ENCODE measurements around the gene ZNF570.

ZNF570 gene

DNA sequence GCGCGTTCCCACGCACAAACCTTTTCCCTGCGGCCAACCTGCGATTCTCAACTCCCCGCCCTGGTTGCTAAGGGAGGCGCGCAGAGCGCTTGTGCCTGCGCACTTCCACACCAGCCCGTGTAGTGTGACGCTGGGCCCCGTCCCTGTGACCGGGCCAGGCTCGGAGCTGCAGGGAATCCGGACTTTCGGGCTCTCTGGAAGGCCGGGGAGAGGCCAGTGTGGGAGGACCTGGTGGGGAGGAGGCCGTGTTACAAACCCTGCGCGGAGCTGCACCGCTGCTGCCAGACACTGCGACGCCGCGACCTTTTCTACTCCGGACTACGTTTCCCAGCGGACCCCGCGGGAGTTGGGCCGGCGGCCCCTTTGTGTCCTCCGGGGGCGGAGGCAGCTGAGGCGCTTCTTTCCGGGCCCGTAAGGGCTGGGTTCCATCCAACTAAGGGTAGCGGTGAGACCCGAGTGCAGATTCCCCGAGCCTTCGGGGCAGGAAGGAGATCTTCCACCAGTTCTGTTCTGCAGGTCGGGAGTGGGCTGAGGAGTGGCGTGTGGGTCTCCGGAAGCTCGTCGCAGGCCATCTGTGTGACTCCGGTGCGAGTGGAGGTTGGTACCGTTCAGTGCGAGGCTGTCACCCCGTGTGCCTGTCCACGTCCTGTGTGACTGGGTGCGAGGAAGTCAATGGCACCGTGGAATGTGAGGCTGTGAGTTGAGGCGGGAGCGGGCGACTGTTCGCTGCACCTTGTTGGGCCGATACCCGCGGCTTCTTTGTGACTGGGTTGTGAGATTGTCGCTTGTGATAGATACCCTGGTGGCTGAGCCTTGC is at the start of gene ZNF570:
ZNF570 (plus strand) TSS at position 396 of the 817 bp plus-strand sequence. CDS start 999 bp downstream, outside the sequence.
- TF ChIP-seq GATA2 (IDR thresholded peaks at IDR 0.05; ENCODE audit: low read depth, low read length): 0 out of 2 replicates have a peak, but pooled peaks have one; percentile 8
- no peak for TF ChIP-seq GATA3 (IDR thresholded peaks at IDR 0.05; ENCODE audit: low read depth, low read length)

DNA sequence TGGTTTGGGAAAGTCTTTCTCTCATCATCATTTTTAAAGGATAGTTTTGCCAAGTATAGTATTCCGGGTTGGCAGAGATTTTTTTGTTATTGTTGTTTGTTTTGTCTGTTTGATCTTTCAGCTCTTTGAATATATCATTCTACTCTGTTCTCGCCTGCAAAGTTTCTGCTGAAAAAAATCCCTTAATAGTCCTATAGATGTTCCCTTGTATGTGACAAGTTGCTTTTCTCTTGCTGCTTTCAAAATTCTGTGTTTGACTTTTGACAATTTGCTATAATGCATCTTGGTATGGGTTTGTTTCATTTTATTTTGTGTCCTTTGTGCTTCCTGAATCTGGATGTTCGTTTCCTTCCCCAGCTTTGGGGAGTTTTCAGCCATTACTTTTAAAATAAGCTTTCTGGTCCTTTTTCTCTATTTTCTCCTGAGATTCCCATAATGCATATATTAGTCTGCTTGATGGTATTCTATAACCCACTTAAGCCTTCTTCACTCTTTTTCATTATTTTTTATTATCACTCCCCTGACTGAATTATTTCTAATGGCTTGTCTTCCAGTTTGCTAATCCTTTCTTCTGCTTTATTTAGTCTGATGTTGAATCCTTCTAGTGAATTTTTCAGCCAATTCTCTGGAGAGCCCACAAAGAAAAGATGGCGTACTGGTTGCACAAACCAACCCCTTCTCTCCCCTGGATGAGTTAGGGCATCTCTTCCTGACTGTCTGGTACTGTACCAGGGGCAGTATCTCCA is 16.5 kb upstream of the ZNF570 start:
- TF ChIP-seq GATA3 (IDR thresholded peaks at IDR 0.05; ENCODE audit: low read depth, low read length) (no peak), GATA2 (IDR thresholded peaks at IDR 0.05; ENCODE audit: low read depth, low read length) (no peak)

DNA sequence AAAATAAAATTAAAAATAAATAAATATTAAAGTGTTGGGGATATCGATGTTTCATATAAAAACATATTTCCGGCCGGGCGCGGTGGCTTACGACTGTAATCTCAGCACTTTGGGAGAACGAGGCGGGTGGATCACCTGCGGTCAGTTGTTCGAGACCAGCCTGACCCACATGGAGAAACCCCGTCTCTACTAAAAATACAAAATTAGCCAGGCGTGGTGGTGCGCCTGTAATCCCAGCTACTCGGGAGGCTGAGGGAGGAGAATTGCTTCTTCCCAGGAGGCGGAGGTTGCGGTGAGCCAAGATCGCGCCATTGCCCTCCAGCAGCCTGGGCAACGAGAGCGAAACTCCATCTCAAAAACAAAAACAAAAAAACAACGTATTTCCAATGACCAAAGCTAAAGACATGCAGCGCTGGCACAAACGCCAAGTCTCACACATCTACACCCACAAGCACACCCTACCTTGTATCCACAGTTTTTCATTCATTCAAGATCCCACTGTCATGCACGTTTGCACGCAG is 2.8 kb upstream of the ZNF570 start:
- no peak for TF ChIP-seq GATA2 (IDR thresholded peaks at IDR 0.05; ENCODE audit: low read depth, low read length)
- TF ChIP-seq GATA3 (IDR thresholded peaks at IDR 0.05; ENCODE audit: low read depth, low read length): no peak

DNA sequence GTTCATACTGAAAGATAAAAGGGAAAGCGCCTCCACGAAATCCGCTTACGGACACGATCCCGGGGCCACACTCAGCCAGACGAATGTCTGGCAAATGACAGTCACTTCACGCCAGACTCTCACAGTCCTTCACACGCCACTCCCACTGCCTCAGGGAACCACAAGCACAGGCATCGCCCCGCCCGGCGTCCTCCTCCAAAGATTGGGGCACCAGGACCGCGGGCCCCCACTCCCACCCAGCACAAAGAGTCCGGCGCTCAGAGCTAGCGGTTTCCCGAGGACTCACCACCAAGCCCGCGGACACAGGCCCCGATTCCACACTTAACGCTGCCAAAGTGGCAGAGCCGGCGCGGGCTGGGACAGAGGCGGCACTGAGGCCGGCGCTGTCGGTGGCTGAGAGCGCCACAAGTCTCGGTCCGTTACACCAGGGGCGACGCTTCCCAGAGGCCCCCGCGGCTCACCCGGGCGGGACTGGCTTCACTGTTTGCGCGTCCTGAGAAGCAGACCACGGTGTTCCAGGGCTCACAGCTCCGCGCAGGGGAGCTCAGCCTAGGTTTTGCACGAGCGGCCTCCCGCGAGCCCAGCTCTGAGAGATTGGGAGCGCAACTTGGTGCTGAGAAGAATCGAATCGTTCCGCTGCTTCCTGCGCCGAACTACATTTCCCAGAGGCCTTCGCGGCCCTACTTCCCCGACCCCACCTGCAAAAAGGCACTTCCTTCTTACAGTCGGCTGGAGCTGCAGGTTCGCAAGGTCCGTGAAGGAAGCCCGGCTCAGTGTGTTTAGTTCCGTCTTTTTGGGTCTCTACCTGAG is 2.2 kb upstream of the ZNF570 start, which contains the start of gene ZNF569:
ZNF569 (minus strand) TSS at position 647 of the 810 bp plus-strand sequence. CDS start 22,523 bp downstream, outside the sequence.
- TF ChIP-seq GATA2 (IDR thresholded peaks at IDR 0.05; ENCODE audit: low read depth, low read length): no peak
- TF ChIP-seq GATA3 (IDR thresholded peaks at IDR 0.05; ENCODE audit: low read depth, low read length): no peak

DNA sequence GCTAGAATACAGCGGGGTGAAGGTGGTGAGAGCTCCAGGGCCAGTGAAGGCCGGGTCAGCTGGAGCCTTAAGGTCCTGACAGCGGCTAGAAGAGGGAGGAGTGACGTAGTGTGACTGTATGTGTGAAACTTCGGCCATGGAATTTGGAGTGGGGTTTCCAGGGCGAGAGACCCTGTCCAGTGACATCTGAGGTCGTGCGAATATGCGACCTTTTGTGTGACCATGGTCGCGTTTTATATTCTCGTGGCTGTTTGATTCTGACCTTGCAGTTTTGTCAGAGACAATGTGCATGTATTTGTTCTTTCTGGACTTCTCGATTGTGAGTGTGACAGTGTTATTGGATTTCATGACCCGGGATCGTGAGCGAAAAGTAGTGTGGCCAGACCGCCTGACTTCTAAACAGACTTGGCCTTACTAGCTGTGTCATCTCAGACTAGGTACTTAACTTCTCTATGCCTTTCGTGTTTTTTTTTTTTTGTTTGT is 1.5 kb upstream of the ZNF570 start:
- TF ChIP-seq GATA2 (IDR thresholded peaks at IDR 0.05; ENCODE audit: low read depth, low read length) (no peak), GATA3 (IDR thresholded peaks at IDR 0.05; ENCODE audit: low read depth, low read length) (no peak)

DNA sequence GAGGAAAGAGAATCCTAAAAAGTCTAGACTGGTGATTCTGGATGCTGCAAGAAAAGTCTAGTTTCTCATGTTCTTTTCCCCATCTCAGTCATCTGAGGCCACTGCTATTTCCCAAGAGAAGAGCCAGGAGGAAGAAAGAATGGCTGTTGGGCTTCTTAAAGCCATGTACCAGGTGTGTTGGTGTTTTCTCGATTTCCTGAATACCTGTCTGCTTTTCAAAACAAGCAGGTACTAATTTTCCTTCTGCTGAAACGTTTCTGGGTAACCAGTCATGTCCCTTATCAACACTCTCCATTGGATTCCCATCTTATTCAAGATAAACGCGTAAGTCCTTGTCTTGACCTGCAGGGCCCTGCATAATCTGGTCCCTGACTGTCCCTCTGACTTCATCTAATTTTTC is 1.1 kb downstream of the ZNF570 start:
- TF ChIP-seq GATA2 (IDR thresholded peaks at IDR 0.05; ENCODE audit: low read depth, low read length): no peak

DNA sequence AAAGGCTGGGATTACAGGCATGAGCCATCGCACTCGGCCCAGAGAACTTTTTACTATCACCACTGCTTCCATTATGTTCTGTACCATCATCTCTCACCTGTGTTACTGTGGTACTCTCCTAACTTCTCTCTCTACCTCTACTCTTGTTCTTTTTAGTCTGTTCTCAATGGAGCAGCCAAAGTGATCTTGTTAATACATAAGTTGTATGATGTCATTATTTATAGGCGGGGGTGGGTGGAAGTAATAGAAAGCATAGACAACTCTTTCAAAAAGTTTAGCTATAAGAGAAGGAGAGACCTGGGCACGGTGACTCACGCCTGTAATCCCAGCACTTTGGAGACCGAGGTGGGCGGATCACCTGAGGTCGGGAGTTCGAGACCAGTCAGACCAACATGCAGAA is 3.0 kb downstream of the ZNF570 start:
- TF ChIP-seq GATA3 (IDR thresholded peaks at IDR 0.05; ENCODE audit: low read depth, low read length) (no peak), GATA2 (IDR thresholded peaks at IDR 0.05; ENCODE audit: low read depth, low read length) (no peak)

DNA sequence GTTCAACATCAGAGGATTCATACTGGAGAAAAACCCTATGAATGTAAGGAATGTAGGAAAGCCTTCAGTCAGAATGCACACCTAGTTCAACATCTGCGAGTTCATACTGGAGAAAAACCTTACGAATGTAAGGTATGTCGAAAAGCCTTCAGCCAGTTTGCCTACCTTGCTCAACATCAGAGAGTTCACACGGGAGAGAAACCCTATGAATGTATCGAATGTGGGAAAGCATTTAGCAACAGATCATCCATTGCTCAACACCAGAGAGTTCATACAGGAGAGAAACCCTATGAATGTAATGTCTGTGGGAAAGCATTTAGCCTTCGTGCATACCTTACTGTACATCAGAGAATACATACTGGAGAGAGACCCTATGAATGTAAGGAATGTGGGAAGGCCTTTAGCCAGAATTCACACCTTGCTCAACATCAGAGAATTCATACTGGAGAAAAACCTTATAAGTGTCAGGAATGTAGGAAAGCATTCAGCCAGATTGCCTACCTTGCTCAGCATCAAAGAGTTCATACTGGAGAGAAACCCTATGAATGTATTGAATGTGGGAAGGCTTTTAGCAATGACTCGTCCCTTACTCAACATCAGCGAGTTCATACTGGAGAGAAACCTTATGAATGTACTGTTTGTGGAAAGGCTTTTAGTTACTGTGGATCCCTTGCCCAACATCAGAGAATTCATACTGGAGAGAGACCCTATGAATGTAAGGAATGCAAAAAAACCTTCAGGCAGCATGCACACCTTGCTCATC is 15.4 kb downstream of the ZNF570 start:
- no peak for TF ChIP-seq GATA2 (IDR thresholded peaks at IDR 0.05; ENCODE audit: low read depth, low read length)
- no peak for TF ChIP-seq GATA3 (IDR thresholded peaks at IDR 0.05; ENCODE audit: low read depth, low read length)

DNA sequence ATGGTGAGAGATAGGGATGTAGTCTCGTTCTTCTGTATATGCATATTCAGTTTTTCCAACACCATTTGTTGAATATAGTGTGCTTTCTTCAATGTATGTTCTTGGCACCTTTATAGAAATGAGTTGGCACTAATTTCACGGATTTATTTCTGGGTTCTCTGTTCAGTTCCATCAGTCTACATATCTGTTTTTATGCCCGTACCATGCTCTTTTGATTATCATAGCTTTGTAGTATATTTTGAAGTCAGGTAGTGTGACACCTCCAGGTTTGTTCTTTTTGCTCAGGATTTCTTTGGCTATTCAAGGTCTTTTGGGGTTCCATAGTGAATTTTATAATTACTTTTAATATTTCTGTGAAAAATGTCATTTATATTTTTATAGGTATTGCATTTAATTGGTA is 23.1 kb downstream of the ZNF570 start:
- TF ChIP-seq GATA3 (IDR thresholded peaks at IDR 0.05; ENCODE audit: low read depth, low read length) (no peak), GATA2 (IDR thresholded peaks at IDR 0.05; ENCODE audit: low read depth, low read length) (no peak)

DNA sequence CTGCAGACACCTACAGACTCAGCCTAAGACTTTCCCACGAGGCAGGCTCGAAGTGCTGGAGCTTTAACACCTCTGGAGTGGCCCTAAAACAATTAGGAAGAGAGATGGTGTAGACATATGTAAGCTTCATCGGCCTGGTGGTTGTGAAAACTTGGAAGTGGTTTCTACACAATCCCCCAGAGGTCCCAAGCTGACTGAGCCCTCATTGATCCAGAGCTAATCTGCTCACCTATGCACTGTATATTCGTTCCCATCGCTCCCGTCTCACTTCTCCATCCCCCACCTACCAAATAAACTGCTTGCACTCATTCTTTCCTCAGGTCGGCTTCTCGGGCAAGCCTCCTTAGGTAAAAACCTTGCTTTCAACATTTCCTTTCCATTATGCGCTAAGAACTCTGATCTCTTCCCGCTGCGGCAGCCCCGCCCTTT is 36.8 kb downstream of the ZNF570 start:
- no peak for TF ChIP-seq GATA2 (IDR thresholded peaks at IDR 0.05; ENCODE audit: low read depth, low read length)
- TF ChIP-seq GATA3 (IDR thresholded peaks at IDR 0.05; ENCODE audit: low read depth, low read length): no peak

DNA sequence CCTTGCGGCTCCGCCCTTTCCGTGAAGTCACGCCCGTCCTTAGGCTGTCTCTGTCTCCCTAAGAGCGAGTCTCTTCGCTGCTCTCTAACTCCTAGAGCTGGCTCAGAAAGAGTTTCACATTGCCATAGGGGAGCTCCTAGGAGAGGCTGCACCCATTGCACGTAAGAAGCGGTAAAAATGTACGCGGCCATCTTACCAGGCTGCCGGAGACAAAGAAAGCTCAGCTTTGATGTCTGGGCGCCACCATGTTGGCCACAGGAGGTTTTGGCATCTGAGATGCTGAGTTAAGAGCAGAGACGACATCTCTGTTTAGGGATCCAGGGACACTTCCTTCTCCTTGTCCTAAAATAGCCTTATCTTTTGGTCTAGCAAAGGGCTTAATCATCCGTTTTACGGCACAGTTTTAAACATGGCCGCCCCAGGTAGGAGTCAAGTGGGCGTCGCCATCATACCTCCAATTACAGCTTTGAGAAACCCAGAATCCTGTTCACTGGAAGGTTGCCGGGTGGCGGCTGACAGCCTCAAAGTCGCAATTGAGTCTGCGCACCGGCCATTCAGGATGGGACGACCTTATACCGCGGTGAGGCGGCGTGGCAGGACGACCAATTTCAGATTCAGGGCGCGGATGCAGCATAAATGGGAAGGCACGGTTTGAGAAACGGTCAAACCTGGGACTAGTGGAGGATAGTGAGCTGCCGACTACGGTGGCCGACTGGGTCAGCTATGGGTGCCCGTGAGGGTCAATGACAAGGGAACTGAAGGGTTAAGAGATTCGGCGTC is 37.4 kb downstream of the ZNF570 start, which contains the start of gene ZNF793:
ZNF793 (plus strand) TSS at position 553 of the 780 bp plus-strand sequence. CDS start 16,501 bp downstream, outside the sequence.
- no peak for TF ChIP-seq GATA3 (IDR thresholded peaks at IDR 0.05; ENCODE audit: low read depth, low read length)
- no peak for TF ChIP-seq GATA2 (IDR thresholded peaks at IDR 0.05; ENCODE audit: low read depth, low read length)

DNA sequence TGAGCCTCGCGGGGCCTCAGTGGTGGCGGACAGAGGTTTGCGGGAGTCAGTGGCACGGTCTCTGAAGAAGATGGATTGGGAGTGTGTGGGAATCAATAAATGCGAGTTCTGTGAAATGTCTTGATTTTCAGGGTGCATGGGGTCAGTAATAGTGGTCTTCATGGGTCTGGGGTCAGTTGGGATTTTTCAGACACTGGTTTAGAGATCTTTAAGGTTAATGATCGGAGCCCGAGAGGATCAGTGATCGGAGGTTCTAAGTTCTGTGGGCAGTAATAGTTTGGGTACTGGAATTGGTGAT is 38.0 kb downstream of the ZNF570 start:
- TF ChIP-seq GATA2 (IDR thresholded peaks at IDR 0.05; ENCODE audit: low read depth, low read length) (no peak), GATA3 (IDR thresholded peaks at IDR 0.05; ENCODE audit: low read depth, low read length) (no peak)

Measured in SH-SY5Y (cell line).